Gastroesophageal sphincter (tissue), 3 donors: ENCODE data around the gene CTCFL.

Experiments
- CTCF ChIP-seq, 4 experiments: fragments of 200-600 bp in 2 of 4; fragments of 450-650 bp in 2 of 4; sonication (generic) in 1 of 4; IDR thresholded peaks; one replicate each; pipeline ENCODE4 v1.5.1; 2017 to 2019; ENCODE audit warnings: antibody characterized with exemption in 4 of 4, mild to moderate bottlenecking in 2 of 4, moderate library complexity in 2 of 4
- POLR2A ChIP-seq, 2 donors: fragments of 450-650 bp; IDR thresholded peaks; one replicate each; pipeline ENCODE4 v1.6.1; 2017; ENCODE audit warnings: antibody characterized with exemption in 2 of 2, mild to moderate bottlenecking in 2 of 2, moderate library complexity in 1 of 2
- POLR2AphosphoS5 ChIP-seq: sonication (generic); formaldehyde crosslinking; IDR thresholded peaks from one replicate; pipeline ENCODE4 v1.6.1; 2017; ENCODE audit warnings: antibody characterized with exemption

- no peak for TF ChIP-seq CTCF (IDR thresholded peaks at IDR 0.05)
- TF ChIP-seq POLR2AphosphoS5 = no peak
- TF ChIP-seq POLR2A (IDR thresholded peaks at IDR 0.05) = no peak
These were observed 54.1 kb downstream of the CTCFL start for GRCh38 chr20:57470666-57471495.
